Activated naive CD4-positive, alpha-beta T cell treated with anti-CD3 and anti-CD28 coated beads for 36 hours (primary cell): Measurements from ENCODE around the gene RAB3IL1. TPM values are rescaled to one million over a fixed set of nuclear protein-coding genes. Genes with fewer than 3 reads are reported as not detected.
A peak's percentile ranks its signal among the peaks of the same experiment; 100 is the strongest.

Experiments used
- CTCF ChIA-PET: fragments of 350-600 bp; sonication (Branson Sonifier 250); formaldehyde crosslinking; loops from one replicate; lab custom pipeline; 2021; ENCODE audit warnings: antibody characterized with exemption; lab: Charles Lee
- DNase-seq: peaks from one replicate; pipeline ENCODE4 v3.0.0-alpha.2; 2020
- H3K27ac Mint-ChIP-seq: one replicate; pipeline ENCODE4 v1.8.0; 2021; ENCODE audit warnings: mild to moderate bottlenecking, mixed read lengths
- H3K27me3 Mint-ChIP-seq: one replicate; pipeline ENCODE4 v1.8.0; 2021; ENCODE audit warnings: low read depth, mixed read lengths
- H3K36me3 Mint-ChIP-seq: one replicate; pipeline ENCODE4 v1.8.0; 2021; ENCODE audit warnings: low read depth, mixed read lengths
- H3K4me1 Mint-ChIP-seq: one replicate; pipeline ENCODE4 v1.8.0; 2021; ENCODE audit warnings: low read depth, mixed read lengths
- H3K4me3 Mint-ChIP-seq: one replicate; pipeline ENCODE4 v1.8.0; 2021; ENCODE audit warnings: mild to moderate bottlenecking, moderate library complexity, mixed read lengths
- H3K9me3 Mint-ChIP-seq: one replicate; pipeline ENCODE4 v1.8.0; 2021; ENCODE audit warnings: mixed read lengths
- intact Hi-C: fragments of 100-400 bp; cut with micrococcal nuclease; formaldehyde crosslinking; loops from one replicate; pipeline ENCODE4 v1.15.1; 2023
- total RNA-seq, 2 experiments: library from RNA; stranded (reverse); gene quantifications; one replicate each; pipeline ENCODE4 v1.2.3, GENCODE V29; 2021

The RAB3IL1 gene
- total RNA-seq, 2 experiments from 2014 or later: 0.52 to 0.74 TPM

GRCh38 chr11:61907282-61907681, 10.1 kb downstream of the RAB3IL1 start:
- Mint-ChIP-seq H3K36me3 (no peaks in the 10 kb centered on the region), H3K9me3 (no peaks in the 10 kb centered on the region), H3K4me3 (no peak overlapping the region), H3K27ac (no peak overlapping the region), H3K4me1 (no peaks in the 10 kb centered on the region), H3K27me3 (no peaks in the 10 kb centered on the region)
- DNase-seq: no peak
- intact Hi-C loops: no loop called here
- CTCF ChIA-PET: interaction anchor here (1.3 to 1.4 kb wide), 3 partner anchors 8 to 175 kb away, joined by 5 to 7 read pairs (median 5); no protein-coding TSS in a partner anchor

GRCh38 chr11:61906522-61906909, 10.8 kb downstream of the RAB3IL1 start:
- H3K4me3 Mint-ChIP-seq: no peak overlapping the region
- H3K27ac Mint-ChIP-seq: no peak overlapping the region
- no peak for DNase-seq
- H3K36me3 Mint-ChIP-seq: no peaks in the 10 kb centered on the region
- CTCF ChIA-PET: interaction anchor here (1.3 kb wide), 1 partner anchor 7 kb away, joined by 5 read pairs; no protein-coding TSS in a partner anchor
- H3K27me3 Mint-ChIP-seq: no peaks in the 10 kb centered on the region
- intact Hi-C loops: no loop called here
- H3K4me1 Mint-ChIP-seq: no peaks in the 10 kb centered on the region
- H3K9me3 Mint-ChIP-seq: no peaks in the 10 kb centered on the region

- Mint-ChIP-seq H3K36me3 (no peaks in the 10 kb centered on the region), H3K27ac (no peak overlapping the region), H3K9me3 (no peaks in the 10 kb centered on the region), H3K27me3 (no peaks in the 10 kb centered on the region), H3K4me1 (no peaks in the 10 kb centered on the region), H3K4me3 (no peak overlapping the region)
- CTCF ChIA-PET: interaction anchor here (1.1 kb wide), 1 partner anchor 176 kb away, joined by 3 read pairs; no protein-coding TSS in a partner anchor
- intact Hi-C loops: no loop called here
- DNase-seq: no peak
Measured at GRCh38 chr11:61905801-61906521, 11.4 kb downstream of the RAB3IL1 start.

GRCh38 chr11:61905067-61905696, 12.2 kb downstream of the RAB3IL1 start:
- H3K4me1 Mint-ChIP-seq: no peaks in the 10 kb centered on the region
- no peak overlapping the region for H3K27ac Mint-ChIP-seq

GRCh38 chr11:61904539-61905048, 12.8 kb downstream of the RAB3IL1 start:
- intact Hi-C loops: no loop called here
- H3K27me3 Mint-ChIP-seq: no peaks in the 10 kb centered on the region
- no peaks in the 10 kb centered on the region for H3K9me3 Mint-ChIP-seq
- peak; percentile 32 for DNase-seq
- H3K4me3 Mint-ChIP-seq: no peak overlapping the region
- no peaks in the 10 kb centered on the region for H3K36me3 Mint-ChIP-seq
- H3K27ac Mint-ChIP-seq: no peak overlapping the region
- H3K4me1 Mint-ChIP-seq: no peaks in the 10 kb centered on the region
- CTCF ChIA-PET: interaction anchor here (1.1 to 10.5 kb wide), 5 partner anchors 11 to 203 kb away, joined by 3 to 270 read pairs (median 6); no protein-coding TSS in a partner anchor

More at GRCh38 chr11:61905067-61905696, 12.2 kb downstream of the RAB3IL1 start:
- H3K36me3 Mint-ChIP-seq: no peaks in the 10 kb centered on the region
- CTCF ChIA-PET: interaction anchor here (1.1 to 10.5 kb wide), 5 partner anchors 10 to 202 kb away, joined by 3 to 270 read pairs (median 6); no protein-coding TSS in a partner anchor
- H3K4me3 Mint-ChIP-seq: no peak overlapping the region
- H3K27me3 Mint-ChIP-seq: no peaks in the 10 kb centered on the region
- intact Hi-C loops: no loop called here
- no peak for DNase-seq
- no peaks in the 10 kb centered on the region for H3K9me3 Mint-ChIP-seq

- Mint-ChIP-seq H3K9me3 (no peaks in the 10 kb centered on the region), H3K4me3 (no peak overlapping the region), H3K27me3 (no peaks in the 10 kb centered on the region), H3K4me1 (peaks cover 4% of the 10 kb centered on the region), H3K36me3 (no peaks in the 10 kb centered on the region), H3K27ac (no peak overlapping the region)
- DNase-seq: no peak
- CTCF ChIA-PET: interaction anchor here (1.1 to 10.5 kb wide), 5 partner anchors 12 to 203 kb away, joined by 3 to 270 read pairs (median 6); no protein-coding TSS in a partner anchor
- intact Hi-C loops: no loop called here
Measured at GRCh38 chr11:61903845-61904244, 13.5 kb downstream of the RAB3IL1 start.

- Mint-ChIP-seq H3K9me3 (no peaks in the 10 kb centered on the region), H3K4me1 (peaks cover 4% of the 10 kb centered on the region), H3K27ac (no peak overlapping the region), H3K4me3 (no peak overlapping the region), H3K27me3 (no peaks in the 10 kb centered on the region), H3K36me3 (no peaks in the 10 kb centered on the region)
- no peak for DNase-seq
- CTCF ChIA-PET: interaction anchor here (7.7 to 10.5 kb wide), 3 partner anchors 44 to 206 kb away, joined by 109 to 270 read pairs (median 132); no protein-coding TSS in a partner anchor
- intact Hi-C loops: no loop called here
Measured at GRCh38 chr11:61902313-61902712, 15.1 kb downstream of the RAB3IL1 start.

- intact Hi-C loops: no loop called here
- Mint-ChIP-seq H3K9me3 (no peaks in the 10 kb centered on the region), H3K4me3 (no peak overlapping the region), H3K27me3 (no peaks in the 10 kb centered on the region), H3K36me3 (no peaks in the 10 kb centered on the region), H3K27ac (no peak overlapping the region), H3K4me1 (peaks cover 4% of the 10 kb centered on the region)
- no peak for DNase-seq
- CTCF ChIA-PET: interaction anchor here (0.7 to 10.5 kb wide), 7 partner anchors 8 to 207 kb away, joined by 3 to 270 read pairs (median 3); no protein-coding TSS in a partner anchor
Measured at GRCh38 chr11:61901397-61901796, 16.0 kb downstream of the RAB3IL1 start.

GRCh38 chr11:61900251-61900650, 17.1 kb downstream of the RAB3IL1 start:
- CTCF ChIA-PET: interaction anchor here (0.6 to 10.5 kb wide), 11 partner anchors 10 to 208 kb away, joined by 3 to 270 read pairs (median 11); partner anchors contain the start of genes BEST1 and FTH1
- intact Hi-C loops: no loop called here
- H3K27ac Mint-ChIP-seq: no peak overlapping the region
- no peak overlapping the region for H3K4me3 Mint-ChIP-seq
- no peak for DNase-seq
- no peaks in the 10 kb centered on the region for H3K27me3 Mint-ChIP-seq
- H3K36me3 Mint-ChIP-seq: no peaks in the 10 kb centered on the region
- H3K9me3 Mint-ChIP-seq: no peaks in the 10 kb centered on the region
- peaks cover 4% of the 10 kb centered on the region for H3K4me1 Mint-ChIP-seq

- Mint-ChIP-seq H3K27ac (no peak overlapping the region), H3K4me1 (peaks cover 4% of the 10 kb centered on the region), H3K27me3 (no peaks in the 10 kb centered on the region), H3K4me3 (no peak overlapping the region), H3K9me3 (no peaks in the 10 kb centered on the region), H3K36me3 (no peaks in the 10 kb centered on the region)
- CTCF ChIA-PET: interaction anchor here (0.6 to 10.5 kb wide), 50 partner anchors 8 to 580 kb away, joined by 3 to 270 read pairs (median 5); partner anchors contain the start of genes BEST1, FEN1, FTH1 and INCENP
- peak; percentile 93 for DNase-seq
- intact Hi-C loops: loop anchor here (1.0 kb wide), 3 partner anchors 48 to 209 kb away; no protein-coding TSS in a partner anchor
Measured at GRCh38 chr11:61899146-61899841, 18.1 kb downstream of the RAB3IL1 start.

GRCh38 chr11:61898247-61898582, 19.2 kb downstream of the RAB3IL1 start:
- Mint-ChIP-seq H3K4me3 (no peak overlapping the region), H3K27ac (no peak overlapping the region), H3K36me3 (no peaks in the 10 kb centered on the region), H3K9me3 (no peaks in the 10 kb centered on the region), H3K4me1 (peaks cover 7% of the 10 kb centered on the region), H3K27me3 (no peaks in the 10 kb centered on the region)
- intact Hi-C loops: no loop called here
- CTCF ChIA-PET: interaction anchor here (0.5 to 10.5 kb wide), 44 partner anchors 8 to 225 kb away, joined by 3 to 270 read pairs (median 5); partner anchors contain the start of genes BEST1, FEN1, INCENP and TMEM258
- DNase-seq: no peak
